NOMO-1 treated with dmso at 0.1 percent for 144 hours (cell line): ENCODE measurements around the gene UGT2B7.

Experiments
- DNase-seq: peaks from one replicate; lab custom pipeline; 2025; ENCODE audit not compliant: unreplicated experiment; lab: John Stamatoyannopoulos, UW

The UGT2B7 gene

DNA sequence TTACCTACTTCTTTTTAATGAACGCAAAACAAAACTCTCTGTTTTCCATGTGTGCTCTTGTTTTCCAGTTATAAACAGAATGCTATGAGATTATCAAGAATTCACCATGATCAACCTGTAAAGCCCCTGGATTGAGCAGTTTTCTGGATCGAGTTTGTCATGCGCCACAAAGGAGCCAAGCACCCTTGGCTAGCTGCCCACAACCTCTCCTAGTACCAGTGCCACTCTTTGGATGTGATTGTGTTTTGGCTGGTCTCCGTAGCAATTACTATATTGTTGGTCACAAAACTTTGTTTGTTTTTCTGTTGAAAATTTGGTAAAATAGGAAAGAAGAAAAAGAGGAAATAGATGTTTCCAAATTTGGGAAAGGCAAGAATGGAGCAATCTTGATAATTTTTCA lies 51.1 kb downstream of the UGT2B7 start:
- DNase-seq, result no peak

- no peak for DNase-seq
Measured at GRCh38 chr4:69154021-69154420, 57.7 kb downstream of the UGT2B7 start.

DNA sequence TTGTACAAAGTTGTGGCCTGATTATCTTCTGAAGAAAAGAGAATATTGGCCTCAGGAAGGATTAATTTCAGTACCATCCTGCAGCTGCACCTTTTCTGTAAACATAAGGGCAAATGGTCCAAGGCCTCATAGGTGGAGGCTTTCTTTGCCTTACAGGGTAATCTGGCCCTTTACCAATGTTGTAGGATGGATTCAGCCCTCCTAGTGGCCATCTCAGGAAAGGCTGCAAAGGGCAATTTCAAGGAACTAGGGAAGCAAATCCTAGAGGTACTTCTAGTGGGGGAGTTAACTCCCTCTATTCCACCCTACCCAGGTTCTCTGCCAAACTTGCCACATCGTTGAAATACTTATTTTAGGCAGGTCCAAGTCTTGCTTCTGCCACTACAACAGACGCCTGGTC lies 60.6 kb downstream of the UGT2B7 start:
- DNase-seq, result no peak
